ENCODE data around the gene PTPRN2. TPM values are rescaled to one million over a fixed set of nuclear protein-coding genes. Genes with fewer than 3 reads are reported as not detected.

Gene PTPRN2
- total RNA-seq, 1 experiment from 2014 or later = 0.16 TPM

DNA sequence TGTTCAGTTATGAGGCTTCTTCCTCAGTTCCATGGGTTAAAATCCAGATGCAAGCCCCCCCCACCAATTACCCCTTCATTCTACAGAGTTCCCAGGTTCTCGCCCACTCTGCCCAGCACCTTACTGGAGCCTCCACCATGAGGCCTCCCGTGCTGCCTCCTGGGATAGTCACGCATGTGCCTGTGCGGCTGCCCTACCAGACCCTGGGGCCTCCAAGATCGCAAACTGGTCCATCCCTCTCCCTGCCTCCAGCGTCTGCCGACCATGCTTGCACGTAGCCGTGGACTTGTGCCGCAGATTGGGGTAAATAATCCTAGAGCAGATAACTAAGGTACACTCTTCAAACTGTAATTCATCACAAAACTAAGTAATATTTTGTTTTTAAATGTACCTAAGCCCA lies 611.2 kb downstream of the PTPRN2 start:
- no peak for DNase-seq (ENCODE audit: low read depth, low spot score)
- in situ Hi-C loops (cut with HindIII; ENCODE audit: low pct_unique_long_range_greater_than_20kb, low sequenced_read_pairs) = no loop called here

- in situ Hi-C loops (cut with HindIII; ENCODE audit: low pct_unique_long_range_greater_than_20kb, low sequenced_read_pairs) = no loop called here
- peak; percentile 22 for DNase-seq (ENCODE audit: low read depth, low spot score)
Measured at GRCh38 chr7:157975401-157976372, 611.9 kb downstream of the PTPRN2 start.

GRCh38 chr7:157974678-157975230 lies 612.9 kb downstream of the PTPRN2 start:
- in situ Hi-C loops (cut with HindIII; ENCODE audit: low pct_unique_long_range_greater_than_20kb, low sequenced_read_pairs) = no loop called here

DNA sequence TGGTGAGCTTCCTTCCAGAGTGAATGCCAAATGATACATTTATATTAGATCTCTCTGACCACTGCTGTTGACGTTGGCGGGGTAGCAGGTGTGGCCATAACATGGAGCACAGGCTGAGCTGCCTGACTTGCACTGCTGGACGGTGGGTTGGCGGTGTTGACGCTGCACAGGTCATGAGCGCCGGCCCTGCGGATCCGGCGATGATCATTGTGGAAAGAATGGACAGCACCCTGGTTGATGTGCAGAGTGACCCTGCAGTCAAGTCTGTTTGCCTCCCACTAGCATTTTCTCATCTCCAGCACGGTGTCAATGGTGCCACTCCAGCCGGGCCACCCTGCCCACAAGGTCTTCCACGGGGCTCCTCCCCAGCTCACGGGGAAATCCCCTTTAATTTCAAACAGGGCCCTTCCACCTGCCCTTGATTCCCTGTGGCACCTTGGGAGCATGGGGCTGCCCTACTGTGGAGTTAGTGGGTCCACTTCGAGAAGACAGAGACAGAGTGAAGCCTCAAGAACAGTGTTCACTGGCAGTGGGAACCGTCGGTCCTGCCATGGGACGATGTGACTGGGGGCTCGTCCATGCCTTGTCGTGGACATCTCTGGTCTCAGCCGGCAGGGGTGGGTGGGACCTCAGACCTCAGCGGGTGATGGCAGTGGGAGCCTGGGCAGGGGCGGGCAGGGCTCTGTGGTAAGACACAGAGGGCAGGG lies 613.5 kb downstream of the PTPRN2 start:
- in situ Hi-C loops (cut with HindIII; ENCODE audit: low pct_unique_long_range_greater_than_20kb, low sequenced_read_pairs) = no loop called here
- no peak for DNase-seq (ENCODE audit: low read depth, low spot score)

More at GRCh38 chr7:157974678-157975230, 612.9 kb downstream of the PTPRN2 start:
- no peak for DNase-seq (ENCODE audit: low read depth, low spot score)

DNA sequence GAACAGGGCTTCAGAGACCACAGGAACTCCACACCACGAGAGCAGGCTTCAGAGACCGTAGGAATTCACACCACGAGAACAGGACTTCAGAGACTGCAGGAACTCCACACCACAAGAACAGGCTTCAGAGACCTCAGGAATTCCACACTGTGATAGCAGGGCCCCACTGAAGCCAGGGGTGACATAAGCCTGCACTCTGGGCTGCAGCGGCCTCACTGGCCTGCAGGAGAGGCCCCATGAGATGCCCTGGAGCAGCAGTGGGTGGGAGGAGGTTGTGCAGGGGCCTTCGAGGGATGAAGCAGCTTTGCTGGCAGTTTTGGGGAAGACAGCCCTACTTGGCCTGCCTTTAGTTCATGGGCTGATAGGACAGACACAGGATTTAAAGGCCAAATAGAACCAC lies 614.7 kb downstream of the PTPRN2 start:
- no peak for DNase-seq (ENCODE audit: low read depth, low spot score)
- in situ Hi-C loops (cut with HindIII; ENCODE audit: low pct_unique_long_range_greater_than_20kb, low sequenced_read_pairs) = no loop called here

DNA sequence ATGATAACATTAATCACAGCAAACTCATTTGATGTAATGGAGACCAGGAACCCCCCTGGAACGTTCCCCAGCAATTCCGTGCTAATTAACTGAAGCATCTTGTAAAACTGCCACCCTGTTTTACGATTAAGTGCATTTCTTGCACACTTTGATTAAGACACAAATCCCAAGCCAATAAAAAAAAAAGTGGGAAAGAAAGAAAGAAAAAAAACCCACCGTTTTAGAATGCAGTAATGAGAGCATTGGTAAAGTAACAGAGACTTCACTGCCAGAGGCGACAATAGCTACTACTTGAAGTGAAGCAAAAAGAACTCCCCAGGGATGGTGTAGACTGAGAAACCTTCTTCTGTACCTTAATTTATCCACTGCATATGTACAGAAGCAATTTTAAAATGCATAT lies 616.1 kb downstream of the PTPRN2 start:
- no peak for DNase-seq (ENCODE audit: low read depth, low spot score)

DNA sequence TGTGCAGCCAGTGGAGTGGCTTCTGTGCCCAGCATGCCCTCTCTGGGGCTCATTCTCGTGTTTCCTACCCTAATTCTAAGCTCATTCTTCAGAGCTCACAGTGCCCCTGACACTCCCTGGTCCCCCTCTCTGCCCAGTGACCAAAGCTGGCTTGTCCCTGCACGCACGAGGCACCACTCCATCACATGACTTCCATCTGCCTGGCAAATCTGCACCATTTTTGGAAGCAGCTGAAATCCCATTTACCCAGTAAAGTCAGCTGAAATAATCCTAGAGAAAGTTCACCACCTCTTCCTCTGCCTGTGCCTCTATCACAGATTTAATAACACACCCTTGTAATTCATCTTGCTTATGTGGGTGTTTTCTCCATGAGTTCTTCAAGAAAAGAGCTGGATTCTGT lies 616.9 kb downstream of the PTPRN2 start:
- DNase-seq (ENCODE audit: low read depth, low spot score) = no peak
- in situ Hi-C loops (cut with HindIII; ENCODE audit: low pct_unique_long_range_greater_than_20kb, low sequenced_read_pairs) = no loop called here

More for the DNA sequence above, 616.1 kb downstream of the PTPRN2 start:
- in situ Hi-C loops (cut with HindIII; ENCODE audit: low pct_unique_long_range_greater_than_20kb, low sequenced_read_pairs) = no loop called here

GRCh38 chr7:157969995-157970394 lies 617.6 kb downstream of the PTPRN2 start:
- no peak for DNase-seq (ENCODE audit: low read depth, low spot score)
- in situ Hi-C loops (cut with HindIII; ENCODE audit: low pct_unique_long_range_greater_than_20kb, low sequenced_read_pairs) = no loop called here

DNA sequence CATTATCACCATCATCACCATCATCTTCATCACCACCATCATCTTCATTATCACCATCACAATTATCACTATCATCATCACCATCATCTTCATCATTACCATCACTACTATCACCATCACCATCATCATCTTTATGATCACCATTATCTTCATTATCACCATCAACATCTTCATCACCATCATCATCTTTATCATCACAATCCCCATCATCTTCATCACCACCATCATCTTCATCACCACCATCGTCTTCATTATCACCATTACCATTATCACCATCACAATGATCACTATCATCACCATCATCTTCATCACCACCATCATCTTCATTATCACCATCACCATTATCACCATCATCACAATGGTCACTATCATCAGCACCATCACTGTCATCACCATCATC lies 621.1 kb downstream of the PTPRN2 start:
- no peak for DNase-seq (ENCODE audit: low read depth, low spot score)
- in situ Hi-C loops (cut with HindIII; ENCODE audit: low pct_unique_long_range_greater_than_20kb, low sequenced_read_pairs) = no loop called here

DNA sequence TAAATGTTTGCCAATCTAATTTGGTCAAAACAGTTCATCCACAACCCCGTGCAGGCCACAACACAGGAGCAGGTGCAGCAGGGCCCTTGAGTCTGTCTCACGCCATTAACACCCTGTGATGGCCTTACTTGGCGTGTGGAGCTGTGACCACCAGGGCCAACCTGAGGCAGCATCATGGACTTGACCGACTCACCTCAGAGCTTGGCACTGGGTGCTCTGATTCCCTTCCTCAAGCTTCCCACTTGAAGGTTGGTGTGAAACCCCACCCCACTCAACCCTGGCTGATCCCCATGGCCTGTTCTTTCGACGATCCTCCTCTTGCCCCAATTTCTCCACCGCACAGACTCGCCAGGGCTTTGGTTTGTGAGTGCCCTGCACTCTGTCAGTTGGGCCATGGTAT lies 623.1 kb downstream of the PTPRN2 start:
- DNase-seq (ENCODE audit: low read depth, low spot score) = no peak
- in situ Hi-C loops (cut with HindIII; ENCODE audit: low pct_unique_long_range_greater_than_20kb, low sequenced_read_pairs) = no loop called here

DNA sequence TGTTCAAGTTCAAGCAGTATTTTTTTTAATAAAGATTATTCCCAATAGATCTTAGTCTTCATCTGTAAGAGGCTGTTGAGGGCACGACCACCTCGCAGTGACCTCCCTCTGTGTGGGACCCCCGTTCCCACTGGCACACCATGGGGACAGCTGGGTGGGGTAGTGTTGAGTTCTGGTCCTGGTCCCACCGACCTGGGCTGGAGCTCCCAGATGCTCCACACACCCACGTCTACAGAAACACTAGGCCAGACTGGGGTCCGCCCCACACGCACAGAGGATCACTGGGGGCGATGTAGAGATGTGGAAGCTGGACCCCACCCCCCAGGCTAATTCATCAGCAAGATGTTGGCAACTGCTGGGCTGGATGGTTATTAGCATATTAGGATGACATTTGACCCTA lies 623.6 kb downstream of the PTPRN2 start:
- no peak for DNase-seq (ENCODE audit: low read depth, low spot score)
- in situ Hi-C loops (cut with HindIII; ENCODE audit: low pct_unique_long_range_greater_than_20kb, low sequenced_read_pairs) = no loop called here

DNA sequence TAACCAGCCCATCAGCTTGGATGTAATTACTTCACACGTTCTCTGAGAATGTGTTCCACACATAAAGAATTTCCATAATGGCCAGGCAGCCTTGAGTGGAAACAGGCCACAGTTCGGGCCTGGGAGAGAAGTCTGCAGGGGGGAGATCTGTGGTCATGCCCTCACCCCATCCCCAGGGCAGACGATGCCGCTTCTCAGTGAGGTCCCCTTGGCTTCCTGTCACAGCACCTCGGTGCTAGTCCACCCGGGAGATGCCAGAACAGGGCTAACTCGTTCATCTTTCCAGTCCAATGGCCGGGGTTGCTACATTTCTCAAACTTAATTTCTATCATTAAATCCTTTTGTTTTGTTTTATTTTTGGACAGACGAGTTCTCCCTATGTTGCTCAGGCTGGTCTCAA lies 624.1 kb downstream of the PTPRN2 start:
- in situ Hi-C loops (cut with HindIII; ENCODE audit: low pct_unique_long_range_greater_than_20kb, low sequenced_read_pairs) = no loop called here
- DNase-seq (ENCODE audit: low read depth, low spot score) = no peak

- no peak for DNase-seq (ENCODE audit: low read depth, low spot score)
- in situ Hi-C loops (cut with HindIII; ENCODE audit: low pct_unique_long_range_greater_than_20kb, low sequenced_read_pairs) = no loop called here
Measured at GRCh38 chr7:157962458-157963306, 624.9 kb downstream of the PTPRN2 start.

DNA sequence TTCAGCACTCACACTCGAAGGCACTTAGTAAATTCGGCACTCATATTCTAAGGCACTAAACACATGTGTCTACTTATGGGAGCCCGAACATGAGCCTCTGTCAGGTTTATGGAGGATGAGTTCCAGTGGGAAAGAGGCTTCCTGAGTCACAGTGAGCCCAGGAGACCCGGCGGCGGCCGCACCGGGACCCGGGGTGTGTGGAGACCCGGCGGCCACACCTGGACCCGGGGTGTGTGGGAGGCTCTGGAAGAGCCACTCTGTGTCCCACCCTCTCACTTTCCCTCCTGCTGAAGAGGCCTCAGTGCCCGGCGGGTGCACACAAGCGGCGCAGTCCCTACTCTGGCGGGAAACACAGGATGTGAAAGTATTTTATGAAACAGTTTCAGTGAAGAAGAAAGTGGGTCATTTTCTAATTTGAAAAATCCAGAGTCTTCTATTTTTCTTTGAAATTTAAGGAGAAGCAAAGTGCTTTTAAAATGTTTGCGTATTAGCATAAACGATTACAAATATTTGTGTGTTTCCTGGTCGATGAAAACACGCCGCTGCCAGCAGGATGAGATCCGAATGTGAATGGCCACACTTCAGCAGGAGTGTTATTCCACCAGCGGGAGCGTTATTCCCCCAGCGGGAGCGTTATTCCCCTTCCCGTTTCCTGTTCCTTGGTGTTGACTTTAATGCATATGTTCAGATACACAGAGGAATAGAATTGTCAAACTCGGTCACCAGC lies 625.7 kb downstream of the PTPRN2 start:
- no peak for DNase-seq (ENCODE audit: low read depth, low spot score)
- in situ Hi-C loops (cut with HindIII; ENCODE audit: low pct_unique_long_range_greater_than_20kb, low sequenced_read_pairs) = no loop called here

DNA sequence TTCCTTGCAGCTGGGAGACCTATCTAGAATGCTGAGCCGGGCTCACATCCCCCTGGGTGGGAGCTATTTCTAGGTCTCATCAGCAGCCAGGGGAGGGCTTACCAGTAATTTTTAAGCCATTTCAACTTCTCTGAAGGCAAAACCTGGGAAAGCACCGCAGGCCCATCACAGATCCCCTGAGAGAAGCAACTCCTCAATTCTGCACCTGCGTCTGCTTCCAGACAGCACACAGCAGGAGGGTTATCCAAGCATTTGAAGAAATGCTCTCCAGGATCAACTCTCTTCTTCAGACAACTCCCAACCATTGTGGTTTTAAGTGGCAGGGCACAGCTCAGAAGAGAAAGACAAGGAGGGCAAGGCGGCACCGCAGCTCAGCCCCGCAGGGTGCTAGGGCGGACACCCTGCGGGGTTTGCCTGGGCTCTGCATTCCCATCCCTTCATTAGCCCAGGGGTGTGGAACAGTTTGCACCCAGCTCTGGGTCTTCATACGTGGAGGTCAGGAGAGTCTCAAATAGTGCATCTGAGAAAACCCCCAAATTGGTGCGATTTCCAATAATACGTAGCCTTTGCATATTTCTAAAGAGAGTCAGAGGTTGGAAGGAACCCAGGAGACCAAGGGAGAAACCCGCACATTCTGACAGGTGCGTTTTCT lies 632.1 kb downstream of the PTPRN2 start:
- in situ Hi-C loops (cut with HindIII; ENCODE audit: low pct_unique_long_range_greater_than_20kb, low sequenced_read_pairs) = no loop called here
- no peak for DNase-seq (ENCODE audit: low read depth, low spot score)

DNA sequence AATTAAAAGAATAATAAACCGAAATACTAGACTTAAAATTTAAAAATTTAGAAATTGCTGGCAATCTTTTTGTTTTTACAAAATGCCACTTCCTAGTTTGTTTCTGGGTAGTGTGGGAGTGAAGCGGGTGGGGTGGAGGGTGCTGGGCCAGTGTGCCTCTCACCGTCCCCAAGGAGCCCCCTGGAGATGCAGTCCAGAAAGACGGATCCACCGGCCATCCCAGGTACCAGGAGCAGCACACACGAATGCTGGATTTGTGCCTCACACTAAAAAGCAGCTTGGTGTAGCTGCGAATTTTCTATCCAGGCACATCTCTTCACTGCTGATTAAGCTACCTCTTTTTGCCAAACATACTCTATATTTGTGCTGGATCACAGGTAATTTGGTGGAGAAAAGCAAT lies 632.7 kb downstream of the PTPRN2 start:
- DNase-seq (ENCODE audit: low read depth, low spot score) = no peak
- in situ Hi-C loops (cut with HindIII; ENCODE audit: low pct_unique_long_range_greater_than_20kb, low sequenced_read_pairs) = no loop called here

Measured in SK-MEL-5 (cell line).